GM18861 (cell line): ENCODE data around the gene TMEM150A.
"Not testable (repeated sequence)": the region's sequence is repeated elsewhere in the genome, so short reads cannot be mapped to it uniquely, and the experiment has no call there.

Source experiments
- ATAC-seq: cut with Tn5 transposase; IDR thresholded peaks from one replicate; pipeline ENCODE4 v1.9.1; 2021; ENCODE audit not compliant: unreplicated experiment

The TMEM150A gene

DNA sequence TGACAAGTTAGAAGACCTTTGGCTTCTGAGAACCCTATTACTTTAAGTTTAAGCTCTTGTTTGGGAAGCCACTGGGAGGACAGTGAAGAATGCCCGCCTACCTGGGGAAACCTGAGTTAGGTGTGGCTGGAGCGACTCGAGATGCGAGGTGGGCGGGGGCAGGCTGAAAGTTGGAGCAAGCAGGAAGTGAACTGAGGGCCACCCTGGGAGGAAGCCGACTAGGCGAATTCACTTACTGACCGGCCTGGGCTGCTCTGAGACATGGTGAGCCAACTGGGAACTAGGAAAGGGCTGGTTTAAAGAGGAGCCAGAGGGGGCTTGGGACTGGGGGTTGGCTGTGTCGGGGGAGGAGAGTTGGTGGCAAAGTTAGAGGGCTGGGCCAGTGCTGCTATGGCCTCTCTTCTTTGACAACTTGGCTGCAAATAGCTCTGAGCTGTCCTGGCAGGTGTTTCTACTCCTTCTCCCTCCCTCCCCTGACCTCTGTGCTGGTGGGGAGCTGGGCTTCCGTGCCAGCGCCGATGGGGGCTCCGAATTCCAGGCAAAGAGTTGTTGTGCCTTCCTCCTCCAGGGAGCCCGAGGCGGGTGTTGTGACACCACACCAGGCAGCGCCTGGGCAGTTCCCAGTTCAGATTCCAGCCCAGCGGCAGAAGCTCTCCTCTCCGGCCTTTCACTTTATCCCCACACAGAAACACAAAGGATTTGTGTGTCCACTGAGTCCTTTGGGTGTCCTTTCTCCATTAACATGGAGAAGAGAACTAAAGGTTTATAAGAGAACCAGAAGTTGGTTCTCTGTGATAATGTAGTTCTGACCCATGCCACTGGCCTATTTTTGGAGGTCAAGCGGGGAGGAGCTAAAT is 24.9 kb downstream of the TMEM150A start, which contains the start of gene VAMP8:
Gene VAMP8 (plus strand): TSS at position 201 of the 857 bp plus-strand sequence. CDS start 61 bp downstream, at position 262.
- ATAC-seq = peak; percentile 50

DNA sequence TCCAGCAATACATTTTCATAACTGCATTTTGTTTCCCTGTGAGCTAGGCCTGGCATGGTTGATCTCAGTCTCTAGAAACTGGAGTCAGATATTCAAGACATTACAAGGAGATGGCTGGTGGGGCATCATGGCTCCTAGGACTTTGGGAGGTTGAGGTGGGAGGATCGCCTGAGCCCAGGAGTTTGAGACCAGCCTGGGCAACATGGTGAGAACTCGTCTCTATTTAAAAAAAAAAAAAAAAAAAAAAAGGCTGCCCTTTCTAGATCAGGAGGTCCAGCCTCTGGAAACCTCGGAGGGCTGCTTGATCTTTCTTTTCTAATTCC is 25.5 kb downstream of the TMEM150A start:
- ATAC-seq = no peak

DNA sequence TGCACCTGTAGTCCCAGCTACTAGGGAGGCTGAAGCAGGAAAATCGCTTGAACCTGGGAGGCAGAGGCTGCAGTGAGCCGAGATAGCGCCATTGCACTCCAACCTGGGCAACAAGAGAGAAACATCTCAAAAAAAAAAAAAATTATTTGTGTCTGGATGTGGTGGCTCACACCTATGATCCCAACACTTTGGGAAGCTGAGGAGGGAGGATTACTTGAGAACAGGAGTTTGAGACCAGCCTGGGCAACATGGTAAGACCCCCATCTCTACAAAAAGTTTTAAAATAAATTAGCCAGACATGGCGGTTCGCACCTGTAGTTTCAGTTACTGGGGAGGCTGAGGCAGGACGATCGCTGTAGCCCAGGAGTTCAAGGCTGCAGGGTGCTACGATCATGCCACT is 26.8 kb downstream of the TMEM150A start:
- ATAC-seq = no peak

DNA sequence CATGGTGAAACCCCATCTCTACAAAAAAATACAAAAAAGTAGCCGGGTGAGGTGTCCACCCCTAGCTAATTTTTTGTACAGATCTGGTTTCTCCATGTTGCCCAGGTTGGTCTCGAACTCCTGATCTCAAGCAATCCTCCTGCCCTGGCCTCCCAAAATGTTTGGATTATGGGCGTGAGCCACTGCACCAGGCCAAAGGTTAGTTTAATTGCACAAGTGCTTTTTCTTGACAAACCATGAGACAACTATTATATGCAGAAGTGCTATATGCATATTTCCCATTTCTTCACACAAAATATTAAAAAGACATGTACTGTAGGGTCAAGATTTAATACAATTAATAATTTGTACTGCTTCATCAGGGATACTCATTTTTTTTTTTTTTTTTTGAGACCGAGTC is 36.2 kb downstream of the TMEM150A start:
- ATAC-seq = no peak

DNA sequence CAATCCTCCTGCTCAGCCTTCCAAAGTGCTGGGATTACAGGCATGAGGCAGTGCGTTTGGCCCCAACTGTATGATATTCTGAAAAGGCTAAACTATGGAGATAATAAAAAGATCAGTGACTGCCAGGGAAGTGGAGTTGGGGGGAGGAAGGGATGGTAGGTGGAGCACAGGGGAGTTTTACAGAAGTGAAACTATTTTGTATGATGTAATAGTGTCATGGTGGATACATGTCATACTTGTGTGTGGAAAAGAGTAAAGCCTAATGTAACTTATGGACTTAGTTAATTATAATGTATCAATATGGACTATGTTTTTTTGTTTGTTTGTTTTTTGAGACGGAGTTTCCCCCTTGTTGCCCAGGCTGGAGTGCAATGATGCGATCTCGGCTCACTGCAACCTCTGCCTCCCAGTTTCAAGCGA is 38.3 kb downstream of the TMEM150A start:
- ATAC-seq = no peak

DNA sequence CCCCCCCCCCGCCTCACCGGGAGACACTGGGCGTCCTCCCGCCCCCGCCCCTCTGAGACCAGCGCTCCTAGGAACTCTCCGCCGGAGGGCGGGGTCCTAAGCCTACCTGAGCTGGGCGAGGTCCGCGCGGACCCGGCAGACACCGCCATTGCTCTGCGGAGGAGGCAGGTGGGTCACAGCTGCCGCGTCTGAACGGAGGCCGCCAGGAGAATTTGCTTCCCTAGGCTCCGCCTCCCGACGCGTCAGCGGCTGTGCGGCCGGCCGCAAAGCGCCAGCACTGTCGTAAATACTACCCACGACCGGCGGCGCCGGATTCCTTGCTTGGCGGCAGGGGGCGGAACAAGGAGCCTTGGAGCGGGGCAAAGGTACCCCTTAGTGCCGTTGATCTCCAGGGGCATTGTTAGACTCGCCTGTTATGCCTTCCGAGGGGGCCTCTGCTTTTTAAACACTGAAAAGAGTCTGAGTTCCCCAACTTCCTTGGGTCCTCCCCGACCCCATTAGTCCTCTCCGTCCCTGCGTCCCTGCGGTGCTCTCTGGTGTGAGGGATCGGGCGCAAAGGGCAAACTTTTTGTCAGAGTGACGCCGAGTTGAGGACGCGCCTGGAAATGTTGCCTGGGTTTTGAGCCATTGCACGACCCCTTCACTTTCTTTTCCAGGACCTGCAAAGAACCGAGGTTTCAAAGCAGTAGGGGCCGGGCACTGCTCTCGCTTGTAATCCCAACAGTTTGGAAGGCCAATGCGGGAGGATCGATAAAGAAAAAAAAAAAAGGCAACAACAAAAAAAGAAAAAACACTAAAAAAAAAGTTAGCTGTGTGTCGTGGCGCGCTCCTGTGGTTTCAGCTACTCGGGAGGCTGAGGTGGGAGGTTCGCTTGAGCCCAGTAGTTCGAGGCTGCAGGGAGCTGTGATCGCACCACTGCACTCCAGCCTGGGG is 41.0 kb downstream of the TMEM150A start, which contains the start of gene GGCX:
Gene GGCX (minus strand): TSS at position 214 of the 933 bp plus-strand sequence. CDS start 65 bp downstream, at position 149.
- peak; percentile 92 for ATAC-seq

DNA sequence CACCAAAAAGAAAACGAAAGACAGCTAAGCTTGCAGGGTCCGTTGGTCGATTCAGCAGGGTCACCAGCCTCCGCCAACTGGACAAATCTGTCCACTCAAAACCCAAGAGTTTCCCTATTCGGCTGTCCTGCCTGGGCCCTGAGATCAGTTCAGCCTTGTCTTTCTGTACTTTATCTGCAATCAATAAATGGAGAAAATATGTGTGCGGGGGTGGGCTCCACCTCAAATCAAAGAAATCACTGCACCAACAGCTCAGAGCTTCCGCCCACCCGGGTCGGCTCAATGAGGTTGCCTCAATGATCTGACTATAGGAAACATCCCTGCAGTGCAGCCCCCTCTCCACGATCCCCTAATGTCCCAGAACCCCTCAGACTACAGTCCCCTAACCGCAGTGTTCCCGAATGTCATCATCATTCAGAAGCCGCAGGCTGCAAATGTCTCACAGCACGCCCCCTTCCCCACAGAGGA is 41.7 kb downstream of the TMEM150A start:
- ATAC-seq = no peak

DNA sequence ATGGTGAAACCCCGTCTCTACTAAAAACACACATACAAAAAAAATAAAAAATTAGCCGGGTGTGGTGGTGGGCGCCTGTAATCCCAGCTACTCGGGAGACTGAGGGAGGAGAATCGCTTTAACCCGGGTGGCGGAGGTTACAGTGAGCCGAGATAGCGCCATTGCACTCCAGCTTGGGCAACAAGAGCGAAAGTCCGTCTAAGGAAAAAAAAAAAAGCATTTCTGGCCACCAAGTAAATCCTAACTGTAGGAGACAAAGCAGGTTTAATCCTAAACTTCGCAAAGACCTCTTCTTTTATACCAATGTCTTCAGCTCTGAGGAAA is 42.1 kb downstream of the TMEM150A start:
- not testable (repeated sequence) for ATAC-seq

DNA sequence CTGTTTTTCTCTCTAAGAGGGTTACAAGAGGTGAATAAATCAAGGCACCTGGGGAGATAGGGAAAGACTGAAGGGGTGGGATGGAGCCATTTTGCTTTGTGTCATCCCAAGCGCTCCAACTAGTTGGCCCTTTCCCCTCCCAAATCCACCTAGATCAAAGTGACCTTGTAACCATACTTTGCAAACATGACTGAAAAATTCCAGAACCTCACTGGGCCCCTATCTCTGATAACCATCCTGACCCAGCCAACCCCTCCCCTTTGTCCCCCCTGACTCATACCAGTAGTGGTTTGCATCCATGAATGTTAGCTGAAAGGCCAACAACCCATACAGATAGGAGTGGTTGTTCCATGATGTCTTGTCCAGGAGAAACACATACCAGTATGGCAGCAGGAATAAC is 44.3 kb downstream of the TMEM150A start:
- no peak for ATAC-seq

DNA sequence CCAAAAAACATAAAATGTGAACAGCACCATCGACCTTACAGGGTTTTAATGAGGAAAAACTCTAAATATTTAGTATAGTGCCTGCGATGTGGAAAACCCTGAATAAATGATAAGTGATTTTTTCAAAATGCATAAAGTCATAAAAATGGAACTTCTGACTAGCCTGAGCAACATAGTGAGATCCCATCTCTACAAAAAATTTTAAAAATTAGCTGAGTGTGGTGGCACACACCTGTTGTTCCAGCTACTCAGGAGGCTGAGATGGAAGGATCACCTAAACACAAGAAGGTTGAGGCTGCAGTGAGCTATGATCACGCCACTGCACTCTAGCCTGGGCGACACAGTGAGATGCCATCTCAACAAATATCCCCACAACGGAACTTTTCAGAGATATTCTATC is 45.4 kb downstream of the TMEM150A start:
- ATAC-seq = no peak

DNA sequence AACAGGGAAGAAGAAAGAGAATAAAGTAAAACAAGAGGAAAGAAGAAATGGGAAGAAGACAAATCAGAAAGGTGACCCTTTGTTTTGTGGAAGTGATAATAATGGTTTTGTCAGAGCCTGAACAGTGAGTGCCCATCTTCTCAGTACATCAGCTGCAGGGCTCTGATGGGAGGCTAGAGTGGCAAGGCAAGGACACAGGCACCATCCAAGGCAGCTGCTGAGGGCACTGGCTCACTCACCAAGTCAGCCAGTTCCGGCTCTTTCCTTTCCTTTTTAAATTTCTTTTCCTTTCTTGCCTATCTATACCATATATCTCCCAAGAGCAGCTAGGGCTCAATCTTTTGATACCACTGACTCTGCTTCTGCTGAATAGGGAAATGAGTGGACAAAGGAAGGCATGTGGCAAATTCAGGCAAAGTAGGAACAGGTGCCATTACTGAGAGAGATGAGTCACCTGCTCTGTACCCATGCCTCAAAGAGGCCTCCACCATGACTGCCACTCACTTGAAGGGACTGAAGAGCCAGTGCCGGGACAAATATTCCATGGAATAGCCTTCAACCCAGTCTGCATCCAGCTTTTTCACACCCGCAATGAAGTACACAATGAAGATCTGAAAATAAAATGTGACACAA is 47.4 kb downstream of the TMEM150A start:
- ATAC-seq = no peak

DNA sequence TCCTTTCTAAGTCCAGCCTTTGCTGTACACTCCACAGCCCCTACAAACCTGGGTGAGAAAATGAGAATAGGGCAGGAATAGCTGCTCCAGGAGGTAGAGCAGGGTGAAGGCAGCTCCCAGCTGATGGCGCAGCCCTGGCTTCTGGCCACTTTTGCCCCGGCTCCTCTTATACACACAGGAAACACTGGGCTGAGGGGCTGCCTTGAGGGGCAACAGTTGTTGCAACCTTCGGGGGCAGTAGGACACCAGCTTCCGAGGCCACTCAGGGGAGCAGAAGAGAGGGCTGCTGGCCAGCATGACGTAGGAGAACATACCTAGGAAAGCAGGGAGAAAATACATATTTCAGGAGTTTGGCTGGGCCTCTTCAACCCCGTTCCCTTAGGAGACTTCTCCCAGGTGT is 49.3 kb downstream of the TMEM150A start:
- no peak for ATAC-seq

DNA sequence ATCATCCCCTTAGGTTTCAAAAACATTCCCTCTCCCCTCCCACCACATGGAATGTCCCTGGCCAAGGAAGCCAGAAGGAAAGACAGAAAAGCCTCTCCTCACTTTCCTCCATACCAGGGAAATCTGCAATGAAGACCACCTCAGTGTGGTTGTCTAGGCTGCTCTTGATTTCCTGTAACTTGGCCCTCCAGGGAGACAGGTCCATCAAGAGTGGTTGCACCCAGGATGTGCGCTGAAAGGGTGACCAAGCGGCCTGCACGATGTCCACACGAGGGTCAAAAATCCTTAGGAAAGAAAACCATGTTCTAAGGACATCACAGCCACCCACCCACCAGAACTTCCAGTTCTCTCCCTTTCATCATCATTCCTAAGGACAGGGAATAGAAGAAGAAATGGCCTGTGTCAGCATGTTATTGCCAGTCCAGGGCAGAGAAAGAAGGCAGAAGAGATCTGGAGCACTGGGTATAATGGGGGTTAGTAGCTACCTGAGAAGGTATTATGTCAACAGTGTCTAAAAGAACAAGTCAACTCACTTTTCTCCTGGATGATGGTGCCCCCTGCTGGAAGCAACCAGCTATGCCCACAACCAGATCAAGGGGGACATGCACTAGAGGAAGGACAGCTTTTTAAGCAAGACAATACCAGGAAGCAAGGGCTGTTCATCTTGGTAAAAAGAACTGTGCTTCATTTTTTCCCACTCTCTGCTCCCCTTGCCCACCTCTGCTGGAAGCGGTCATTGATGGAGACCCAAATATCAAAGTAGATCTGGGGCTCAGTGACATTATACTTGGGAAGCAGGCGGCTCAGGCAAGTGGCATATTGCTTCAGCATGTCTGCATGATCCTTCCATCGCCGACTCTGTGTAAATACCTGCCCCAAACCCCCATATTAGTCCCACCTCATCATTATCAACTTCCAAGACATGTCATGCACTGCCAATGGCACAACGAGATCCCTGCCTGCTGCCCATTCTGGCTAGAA is 50.5 kb downstream of the TMEM150A start:
- ATAC-seq = peak; percentile 61

DNA sequence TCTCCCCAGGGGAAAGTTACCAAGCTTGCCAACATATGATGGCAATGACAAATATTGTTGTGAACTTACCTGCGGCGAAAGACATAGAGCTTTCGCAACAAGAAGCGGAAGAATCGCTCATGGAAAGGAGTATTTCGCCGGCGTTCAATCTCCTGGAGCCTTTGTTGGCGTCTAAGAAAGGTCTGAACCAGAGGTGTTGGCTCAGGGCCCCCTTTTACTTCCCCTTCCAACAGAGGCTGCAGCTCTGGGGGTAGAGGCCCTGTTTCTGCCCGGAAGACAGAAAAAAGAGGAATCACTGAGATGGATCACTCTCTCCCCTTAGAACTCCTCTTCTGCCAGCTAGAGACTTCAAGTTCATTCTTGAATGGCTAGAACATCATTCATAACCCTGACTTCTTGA is 52.0 kb downstream of the TMEM150A start:
- ATAC-seq = no peak

DNA sequence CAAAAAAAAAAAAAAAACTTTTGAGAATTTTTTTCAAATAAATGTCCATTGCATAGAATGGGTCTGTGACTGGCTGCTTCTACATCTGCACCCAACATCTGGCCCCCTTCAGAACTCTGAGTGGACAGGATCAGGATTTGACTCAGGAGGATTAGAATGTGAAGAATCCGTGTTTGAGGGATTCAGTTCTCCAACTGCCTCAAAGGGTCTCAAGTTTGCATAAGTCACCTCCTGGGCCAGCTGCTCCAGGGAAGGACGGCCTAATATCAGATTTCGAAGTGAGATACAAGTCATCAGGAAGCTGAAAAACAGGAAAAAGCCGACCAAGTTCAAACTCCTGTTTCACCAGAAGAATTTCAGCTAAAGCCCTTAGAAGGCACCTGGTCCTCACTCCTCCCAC is 52.7 kb downstream of the TMEM150A start:
- ATAC-seq = no peak

DNA sequence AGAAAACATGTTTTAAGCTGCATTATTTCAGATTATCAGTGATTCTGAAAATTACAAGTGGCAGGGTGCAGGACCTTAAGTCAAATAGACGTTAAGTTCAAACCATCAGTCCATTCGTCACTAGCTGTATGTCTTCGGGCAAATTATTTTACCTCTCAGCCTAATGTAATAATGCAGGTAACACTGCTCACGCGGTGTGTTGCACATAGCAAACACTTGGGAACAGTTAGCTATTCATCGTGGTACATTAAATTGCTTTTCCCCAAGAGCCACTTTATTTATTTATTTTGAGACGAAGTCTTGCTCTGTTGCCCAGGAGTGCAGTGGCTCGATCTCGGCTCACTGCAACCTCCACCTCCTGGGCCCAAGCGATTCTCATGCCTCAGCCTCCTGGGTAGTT is 53.4 kb downstream of the TMEM150A start:
- no peak for ATAC-seq

DNA sequence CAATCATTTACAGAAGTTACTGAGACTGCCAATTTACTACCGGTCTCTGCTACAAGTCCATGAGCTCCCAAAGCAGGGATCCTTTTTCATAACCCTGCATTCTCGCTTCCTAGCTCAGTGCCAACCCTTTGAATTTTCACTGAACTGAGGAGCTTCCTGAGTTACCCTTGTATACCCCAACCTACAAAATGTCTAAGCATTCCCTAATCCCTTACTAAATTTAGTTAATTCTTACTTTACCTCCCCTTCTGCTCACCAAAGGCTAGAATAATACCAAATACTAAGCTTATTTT is 53.9 kb downstream of the TMEM150A start:
- ATAC-seq = no peak
